SW480 (cell line): ENCODE measurements around the gene PDE4D.
A peak's percentile ranks its signal among the peaks of the same experiment; 100 is the strongest.
"Not testable (repeated sequence)": the region's sequence is repeated elsewhere in the genome, so short reads cannot be mapped to it uniquely, and the experiment has no call there.

Experiments used
- DNase-seq: peaks from one replicate; pipeline ENCODE4 v3.0.0-alpha.2; 2016; ENCODE audit warnings: low spot score

Gene PDE4D

GRCh38 chr5:59001716-59002115, 891.8 kb downstream of the PDE4D start:
- DNase-seq: no peak

- no peak for DNase-seq
These were observed 892.4 kb downstream of the PDE4D start for GRCh38 chr5:59001154-59001553.

- DNase-seq: no peak
These were observed 893.3 kb downstream of the PDE4D start for GRCh38 chr5:59000211-59000610.

- no peak for DNase-seq
These were observed 893.7 kb downstream of the PDE4D start for GRCh38 chr5:58999804-59000203.

- no peak for DNase-seq
These were observed 895.0 kb downstream of the PDE4D start for GRCh38 chr5:58998544-58998943.

- DNase-seq: not testable (repeated sequence)
These were observed 897.7 kb downstream of the PDE4D start for GRCh38 chr5:58995779-58996178.

- no peak for DNase-seq
These were observed 900.1 kb downstream of the PDE4D start for GRCh38 chr5:58993461-58993860.

- DNase-seq: no peak
These were observed 904.6 kb downstream of the PDE4D start for GRCh38 chr5:58988938-58989337.

GRCh38 chr5:58987193-58987592, 906.3 kb downstream of the PDE4D start:
- DNase-seq: no peak

GRCh38 chr5:58986281-58986680, 907.2 kb downstream of the PDE4D start:
- DNase-seq: no peak

- no peak for DNase-seq
These were observed 907.8 kb downstream of the PDE4D start for GRCh38 chr5:58985759-58986158.

GRCh38 chr5:58985311-58985710, 908.2 kb downstream of the PDE4D start:
- DNase-seq: no peak

GRCh38 chr5:58983526-58984452, 909.7 kb downstream of the PDE4D start:
- DNase-seq: no peak

GRCh38 chr5:58980890-58981289, 912.6 kb downstream of the PDE4D start:
- no peak for DNase-seq

- DNase-seq: no peak
These were observed 914.4 kb downstream of the PDE4D start for GRCh38 chr5:58979090-58979489.

- DNase-seq: no peak
These were observed 918.9 kb downstream of the PDE4D start for GRCh38 chr5:58974601-58975000.

- no peak for DNase-seq
These were observed 919.4 kb downstream of the PDE4D start for GRCh38 chr5:58974083-58974482.

- no peak for DNase-seq
These were observed 921.2 kb downstream of the PDE4D start for GRCh38 chr5:58972301-58972700.

- no peak for DNase-seq
These were observed 922.8 kb downstream of the PDE4D start for GRCh38 chr5:58970766-58971165.

GRCh38 chr5:58969795-58970194, 923.7 kb downstream of the PDE4D start:
- no peak for DNase-seq

- DNase-seq: no peak
These were observed 924.3 kb downstream of the PDE4D start for GRCh38 chr5:58969253-58969652.

GRCh38 chr5:58968350-58968749, 925.2 kb downstream of the PDE4D start:
- no peak for DNase-seq

- DNase-seq: peak; percentile 36
These were observed 925.8 kb downstream of the PDE4D start for GRCh38 chr5:58967597-58968281.
